Suprapubic skin (tissue), 4 donors: ENCODE results near the gene EIF4G3.

Source experiments
- EP300 ChIP-seq: sonication (generic); formaldehyde crosslinking; IDR thresholded peaks from one replicate; pipeline ENCODE4 v1.6.1; 2017; ENCODE audit warnings: antibody characterized with exemption
- POLR2AphosphoS5 ChIP-seq, 3 donors: sonication (generic); formaldehyde crosslinking; IDR thresholded peaks; one replicate each; pipeline ENCODE4 v1.6.1; 2017; ENCODE audit warnings: antibody characterized with exemption in 3 of 3
- TF ChIP-seq, protein P1 (sequence below), 2 donors: fragments of 200-600 bp in 1 of 2; fragments of 450-650 bp in 1 of 2; sonication (generic) in 1 of 2; IDR thresholded peaks; one replicate each; pipeline ENCODE4 v1.5.1; 2016 to 2019; ENCODE audit warnings: antibody characterized with exemption in 2 of 2, mild to moderate bottlenecking in 1 of 2, moderate library complexity in 1 of 2

DNA sequence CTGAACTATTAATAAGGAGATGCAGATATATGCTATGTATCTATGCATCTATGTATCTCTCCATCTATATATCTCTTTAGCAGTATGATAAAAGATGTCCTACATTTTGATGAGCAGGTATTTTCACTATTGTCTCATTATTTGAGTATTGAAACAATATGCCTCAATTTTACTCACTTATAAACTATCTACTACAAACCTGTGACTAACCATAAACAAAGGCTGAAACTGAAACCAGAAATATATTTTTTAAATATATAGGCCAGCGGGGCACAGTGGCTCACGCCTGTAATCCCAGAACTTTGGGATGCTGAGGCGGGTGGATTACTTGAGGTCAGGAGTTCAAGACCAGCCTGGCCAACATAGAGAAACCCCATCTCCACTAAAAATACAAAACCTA, 22.0 kb downstream of the EIF4G3 start:
- TF ChIP-seq, protein P1, sequence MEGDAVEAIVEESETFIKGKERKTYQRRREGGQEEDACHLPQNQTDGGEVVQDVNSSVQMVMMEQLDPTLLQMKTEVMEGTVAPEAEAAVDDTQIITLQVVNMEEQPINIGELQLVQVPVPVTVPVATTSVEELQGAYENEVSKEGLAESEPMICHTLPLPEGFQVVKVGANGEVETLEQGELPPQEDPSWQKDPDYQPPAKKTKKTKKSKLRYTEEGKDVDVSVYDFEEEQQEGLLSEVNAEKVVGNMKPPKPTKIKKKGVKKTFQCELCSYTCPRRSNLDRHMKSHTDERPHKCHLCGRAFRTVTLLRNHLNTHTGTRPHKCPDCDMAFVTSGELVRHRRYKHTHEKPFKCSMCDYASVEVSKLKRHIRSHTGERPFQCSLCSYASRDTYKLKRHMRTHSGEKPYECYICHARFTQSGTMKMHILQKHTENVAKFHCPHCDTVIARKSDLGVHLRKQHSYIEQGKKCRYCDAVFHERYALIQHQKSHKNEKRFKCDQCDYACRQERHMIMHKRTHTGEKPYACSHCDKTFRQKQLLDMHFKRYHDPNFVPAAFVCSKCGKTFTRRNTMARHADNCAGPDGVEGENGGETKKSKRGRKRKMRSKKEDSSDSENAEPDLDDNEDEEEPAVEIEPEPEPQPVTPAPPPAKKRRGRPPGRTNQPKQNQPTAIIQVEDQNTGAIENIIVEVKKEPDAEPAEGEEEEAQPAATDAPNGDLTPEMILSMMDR (IDR thresholded peaks at IDR 0.05) = no peak
- no peak for TF ChIP-seq EP300
- no peak for TF ChIP-seq POLR2AphosphoS5 (IDR thresholded peaks at IDR 0.05)
